H1 (cell line): ENCODE measurements around the gene ZNF423. TPM values are rescaled to one million over a fixed set of nuclear protein-coding genes. Genes with fewer than 3 reads are reported as not detected.

Experiments used
- CTCF ChIA-PET: fragments of 300-600 bp; sonication (Branson Sonifier 250); formaldehyde crosslinking; loops from one replicate; lab custom pipeline; 2021; ENCODE audit not compliant: partially characterized antibody; lab: Charles Lee
- POLR2A ChIA-PET: fragments of 300-600 bp; sonication (Branson Sonifier 250); formaldehyde crosslinking; loops from one replicate; lab custom pipeline; 2021; ENCODE audit warnings: inconsistent platforms; ENCODE audit not compliant: partially characterized antibody; lab: Charles Lee
- DNase-seq, 2 experiments: peaks; one replicate each; pipeline versions ENCODE4 v3.0.0 to v3.0.0-alpha.2; 2010 to 2022; ENCODE audit warnings: low spot score in 2 of 2, low read depth in 1 of 2, mixed read lengths in 1 of 2
- FAIRE-seq: peaks from 2 replicates; lab custom pipeline; 2011; peaks lifted over from hg19 to GRCh38; lab: Jason Lieb, UNC
- H2AFZ ChIP-seq: 2 replicates; pipeline ENCODE4 v1.8.1; 2012; ENCODE audit warnings: low read length, inconsistent platforms
- H2AK5ac ChIP-seq: 2 replicates; pipeline ENCODE4 v1.6.1; 2013; ENCODE audit warnings: low read depth, low read length
- H2BK120ac ChIP-seq: replicated peaks from 2 replicates; pipeline ENCODE3; 2013; ENCODE audit warnings: low read depth, low read length, inconsistent platforms
- H2BK12ac ChIP-seq: 2 replicates; pipeline ENCODE4 v1.6.1; 2013; ENCODE audit warnings: low read depth, low read length
- H2BK15ac ChIP-seq: 2 replicates; pipeline ENCODE4 v1.6.1; 2013; ENCODE audit warnings: low read length
- H2BK20ac ChIP-seq: 2 replicates; pipeline ENCODE4 v1.6.1; 2013; ENCODE audit warnings: low read length
- H2BK5ac ChIP-seq: 2 replicates; pipeline ENCODE4 v1.6.1; 2013; ENCODE audit warnings: low read depth, low read length
- H3K14ac ChIP-seq: 2 replicates; pipeline ENCODE4 v1.6.1; 2013; ENCODE audit warnings: inconsistent platforms; ENCODE audit not compliant: insufficient read length
- H3K18ac ChIP-seq: 2 replicates; pipeline ENCODE4 v1.6.1; 2013; ENCODE audit warnings: low read length; ENCODE audit errors: extremely low read depth
- H3K23ac ChIP-seq: 2 replicates; pipeline ENCODE4 v1.6.1; 2013; ENCODE audit warnings: inconsistent platforms; ENCODE audit not compliant: insufficient read length
- H3K23me2 ChIP-seq: 2 replicates; pipeline ENCODE4 v1.6.1; 2013; ENCODE audit warnings: low read depth, low read length
- H3K27ac ChIP-seq: 2 replicates; pipeline ENCODE4 v1.6.1; 2011; ENCODE audit warnings: low read depth, low read length, inconsistent platforms
- H3K27me3 ChIP-seq, 4 experiments: replicated peaks in 1 of 4; 1 replicate in 1 of 4; 2 replicates in 3 of 4; pipeline versions ENCODE4 v1.6.1 to v1.8.1; 2011 to 2013; ENCODE audit warnings: low read length in 3 of 4, mild to moderate bottlenecking in 3 of 4, inconsistent platforms in 2 of 4, mixed read lengths in 2 of 4, moderate library complexity in 1 of 4; ENCODE audit not compliant: control insufficient read depth in 3 of 4, insufficient read depth in 3 of 4; ENCODE audit errors: extremely low read depth in 1 of 4
- H3K36me3 ChIP-seq, 4 experiments: 2 replicates each; pipeline versions ENCODE4 v1.6.1 to v1.8.1; 2011 to 2013; ENCODE audit warnings: mild to moderate bottlenecking in 4 of 4, low read length in 3 of 4, moderate library complexity in 2 of 4, control low read depth in 1 of 4, inconsistent platforms in 1 of 4; ENCODE audit not compliant: insufficient read depth in 4 of 4, control insufficient read depth in 2 of 4
- H3K4ac ChIP-seq: replicated peaks from 2 replicates; pipeline ENCODE3; 2013; ENCODE audit warnings: low read length, low read depth, mixed read lengths, inconsistent platforms; ENCODE audit not compliant: insufficient read length
- H3K4me1 ChIP-seq, 4 experiments: replicated peaks in 1 of 4; 1 replicate in 1 of 4; 2 replicates in 3 of 4; pipeline versions ENCODE4 v1.6.1 to v1.8.1; 2011 to 2013; ENCODE audit warnings: low read length in 3 of 4, inconsistent platforms in 2 of 4, mixed read lengths in 1 of 4; ENCODE audit not compliant: insufficient read depth in 4 of 4, control insufficient read depth in 3 of 4
- H3K4me2 ChIP-seq, 2 experiments: 2 replicates each; pipeline versions ENCODE4 v1.6.1 to v1.8.1; 2011 to 2013; ENCODE audit warnings: low read depth in 2 of 2, low read length in 2 of 2, control low read depth in 1 of 2, inconsistent platforms in 1 of 2, mild to moderate bottlenecking in 1 of 2; ENCODE audit not compliant: insufficient read depth in 1 of 2
- H3K4me3 ChIP-seq, 4 experiments: fragments of 200-600, 300-600 bp in 1 of 4; sonication (generic), shearing (Covaris generic), sonication (Bioruptor Twin) in 1 of 4; 2 replicates each; pipeline versions ENCODE4 v1.5.1 to v1.8.1; 2011 to 2016; ENCODE audit warnings: low read length in 4 of 4, low read depth in 3 of 4, control low read depth in 2 of 4, inconsistent platforms in 2 of 4, mild to moderate bottlenecking in 2 of 4, mixed read lengths in 1 of 4, moderate library complexity in 1 of 4; ENCODE audit not compliant: insufficient read depth in 2 of 4; ENCODE audit errors: extremely low read depth in 1 of 4
- H3K56ac ChIP-seq: replicated peaks from 2 replicates; pipeline ENCODE3; 2013; ENCODE audit warnings: low read depth, mild to moderate bottlenecking, mixed read lengths, low read length, inconsistent platforms; ENCODE audit not compliant: insufficient read length
- H3K79me1 ChIP-seq: 2 replicates; pipeline ENCODE4 v1.6.1; 2013; ENCODE audit warnings: low read depth, low read length, control low read depth
- H3K79me2 ChIP-seq, 2 experiments: 2 replicates each; pipeline versions ENCODE4 v1.6.1 to v1.8.1; 2012 to 2013; ENCODE audit warnings: low read length in 2 of 2, mild to moderate bottlenecking in 2 of 2, inconsistent platforms in 1 of 2; ENCODE audit not compliant: insufficient read depth in 2 of 2, control insufficient read depth in 1 of 2
- H3K9ac ChIP-seq, 4 experiments: replicated peaks in 1 of 4; 1 replicate in 1 of 4; 2 replicates in 3 of 4; pipeline versions ENCODE4 v1.6.1 to v1.8.1; 2011 to 2013; ENCODE audit warnings: low read depth in 3 of 4, low read length in 3 of 4, control low read depth in 2 of 4, mild to moderate bottlenecking in 2 of 4, moderate library complexity in 2 of 4, inconsistent platforms in 1 of 4; ENCODE audit errors: extremely low read depth in 1 of 4
- H3K9me3 ChIP-seq, 2 experiments: 2 replicates each; pipeline versions ENCODE4 v1.6.1 to v1.8.1; 2012 to 2013; ENCODE audit warnings: mild to moderate bottlenecking in 2 of 2, moderate library complexity in 2 of 2, control low read depth in 1 of 2, inconsistent platforms in 1 of 2, low read depth in 1 of 2, low read length in 1 of 2, mixed read lengths in 1 of 2; ENCODE audit not compliant: insufficient read depth in 2 of 2
- H4K20me1 ChIP-seq, 2 experiments: replicated peaks in 1 of 2; 2 replicates each; pipeline versions ENCODE3 to v1.8.1; 2011 to 2013; ENCODE audit warnings: inconsistent platforms in 2 of 2, low read length in 2 of 2, mild to moderate bottlenecking in 1 of 2; ENCODE audit not compliant: insufficient read depth in 2 of 2, control insufficient read depth in 1 of 2
- H4K5ac ChIP-seq: 2 replicates; pipeline ENCODE4 v1.6.1; 2013; ENCODE audit warnings: low read length, low read depth, mixed read lengths, inconsistent platforms; ENCODE audit not compliant: insufficient read length
- H4K8ac ChIP-seq: 2 replicates; pipeline ENCODE4 v1.8.0; 2013; ENCODE audit warnings: mild to moderate bottlenecking, moderate library complexity, low read length, inconsistent platforms; ENCODE audit not compliant: insufficient read depth; ENCODE audit errors: extremely low read depth
- H4K91ac ChIP-seq: replicated peaks from 2 replicates; pipeline ENCODE3; 2013; ENCODE audit warnings: low read length, mixed read lengths, inconsistent platforms; ENCODE audit not compliant: insufficient read length
- ATF3 ChIP-seq: IDR thresholded peaks from 2 replicates; pipeline ENCODE4 v1.6.1; 2011; ENCODE audit warnings: low read depth, mild to moderate bottlenecking, low read length; ENCODE audit not compliant: insufficient read depth
- BACH1 ChIP-seq: IDR thresholded peaks from 2 replicates; pipeline ENCODE4 v1.6.1; 2012; ENCODE audit warnings: low read length, improper control_type of control experiment
- CBX8 ChIP-seq: fragments of 300-800, 300-1000 bp; sonication (generic); IDR thresholded peaks from 2 replicates; pipeline ENCODE4 v1.7.1; 2016; ENCODE audit warnings: low read depth, low read length, borderline replicate concordance
- CTBP2 ChIP-seq: IDR thresholded peaks from 2 replicates; pipeline ENCODE4 v1.7.0; 2011; ENCODE audit warnings: borderline replicate concordance, mild to moderate bottlenecking, moderate library complexity, mixed read lengths, low read length; ENCODE audit not compliant: insufficient read depth, insufficient read length
- FOSL1 ChIP-seq: IDR thresholded peaks from 2 replicates; pipeline ENCODE4 v1.6.1; 2011; ENCODE audit warnings: mild to moderate bottlenecking, low read depth, low read length, moderate library complexity; ENCODE audit not compliant: insufficient read depth
- MAFK ChIP-seq: IDR thresholded peaks from 2 replicates; pipeline ENCODE4 v1.6.1; 2012; ENCODE audit warnings: low read depth, mild to moderate bottlenecking, improper control_type of control experiment, low read length
- MAX ChIP-seq: IDR thresholded peaks from 2 replicates; pipeline ENCODE4 v1.6.1; 2012; ENCODE audit warnings: inconsistent platforms
- SIN3A ChIP-seq, 2 experiments: IDR thresholded peaks in 1 of 2; conservative IDR thresholded peaks in 1 of 2; 2 replicates each; pipeline ENCODE4 v1.6.1; 2011 to 2012; ENCODE audit warnings: low read length in 2 of 2, improper control_type of control experiment in 1 of 2, low read depth in 1 of 2, mild to moderate bottlenecking in 1 of 2
- SIX5 ChIP-seq: IDR thresholded peaks from 2 replicates; pipeline ENCODE4 v1.6.1; 2011; ENCODE audit warnings: mild to moderate bottlenecking, low read depth, low read length
- SUZ12 ChIP-seq: fragments of 200-600 bp; sonication (generic); IDR thresholded peaks from 2 replicates; pipeline ENCODE4 v1.6.1; 2012; ENCODE audit warnings: mild to moderate bottlenecking, inconsistent platforms, low read length, moderate library complexity, mixed read lengths
- USF2 ChIP-seq: IDR thresholded peaks from 2 replicates; pipeline ENCODE4 v1.6.1; 2011; ENCODE audit warnings: low read length, improper control_type of control experiment
- YY1 ChIP-seq: IDR thresholded peaks from 2 replicates; pipeline ENCODE4 v1.6.1; 2011; ENCODE audit warnings: low read depth, mild to moderate bottlenecking, low read length
- WGBS, 2 experiments: shearing (Covaris generic) in 1 of 2; methylation state at CpG; one replicate each; pipeline versions ENCODE4 v1.1.6 to v1.1.7; 2013 to 2015; ENCODE audit warnings: low lambda C conversion rate in 2 of 2, mixed read lengths in 2 of 2, inconsistent platforms in 1 of 2, low coverage in 1 of 2, missing lambda C conversion rate in 1 of 2; ENCODE audit not compliant: insufficient replicate concordance in 2 of 2, insufficient coverage in 1 of 2, insufficient read length in 1 of 2; ENCODE audit errors: extremely low coverage in 1 of 2, missing lambda C conversion rate in 1 of 2; 5-methylcytosine and 5-hydroxymethylcytosine counted together
- polyA plus RNA-seq, 7 experiments: library from polyadenylated mRNA; depleted of rRNA in 3 of 7; stranded (reverse) in 5 of 7; unstranded in 2 of 7; fragments of >200 nt in 5 of 7; fragments of 200-250 nt in 2 of 7; gene quantifications; 1 replicate in 5 of 7; 2 replicates in 1 of 7; 4 replicates in 1 of 7; pipeline versions ENCODE4 v1.2.1 to v1.2.3, GENCODE V29; 2011 to 2013; ENCODE audit warnings: missing spikeins in 2 of 7, mixed read lengths in 2 of 7
- total RNA-seq: library from RNA; stranded (reverse); fragmentation: NEBNext Ultra II Directional; extraction: Animal tissue kit (Norgen Biotek cat#: 25700); gene quantifications from 2 replicates; pipeline ENCODE4 v1.2.1, GENCODE V29; 2021

ZNF423 gene
- total and polyA plus RNA-seq, 2 of the 8 experiments (the other 6 are each of a cell fraction or from before 2014, with no cell fraction given) = 38.2 to 52.3 TPM

- Histone ChIP-seq H3K9ac (no peak overlapping the region), H4K20me1 (peaks cover 2 to 5% of the 10 kb centered on the region in 2 experiments), H2BK120ac (no peak overlapping the region), H3K23me2 (no peaks in the 10 kb centered on the region; the same call in 1 of the 2 replicates), H3K9me3 (no peaks in the 10 kb centered on the region), H2BK20ac (no peak overlapping the region), H4K8ac (no peak overlapping the region), H2BK15ac (no peak overlapping the region), H3K18ac (no peak overlapping the region), H4K91ac (no peak overlapping the region), H3K27ac (no peak overlapping the region), H3K79me1 (no peaks in the 10 kb centered on the region), H3K4me1 (peaks cover 0 to 9% (median 2%) of the 10 kb centered on the region in 4 experiments; a peak in 5 of 7 replicates), H3K36me3 (no peaks in the 10 kb centered on the region), H3K4me3 (no peak overlapping the region), H3K56ac (no peak overlapping the region), H3K23ac (no peak overlapping the region), H2AK5ac (no peak overlapping the region), H3K4ac (no peak overlapping the region), H2AFZ (no peak overlapping the region), H4K5ac (no peak overlapping the region), H2BK5ac (no peak overlapping the region), H3K79me2 (no peaks in the 10 kb centered on the region), H2BK12ac (no peak overlapping the region), H3K4me2 (no peak overlapping the region), H3K14ac (no peak overlapping the region), H3K27me3 (no peaks in the 10 kb centered on the region)
- WGBS, 2 experiments = 87% methylated on average over 5 of the region's 5 CpGs; no CpG with 5 or more reads in 1 of the 2 experiments
- CTCF ChIA-PET = interaction anchor here (0.9 to 1.0 kb wide), 2 partner anchors 17 to 243 kb away, joined by 3 to 4 read pairs; no protein-coding TSS in a partner anchor
- FAIRE-seq (no peak), DNase-seq (no peak)
- TF ChIP-seq BACH1 (no peak), SIX5 (no peak), MAFK (no peak), SIN3A (conservative IDR thresholded peaks at IDR 0.05 in 1 of 2, IDR thresholded peaks at IDR 0.05 in 1 of 2; ENCODE audit: low read depth in 1 of 2, low read length in 2 of 2) (no peak), CTBP2 (no peak), YY1 (no peak), ATF3 (no peak), FOSL1 (no peak), MAX (no peak), USF2 (no peak), SUZ12 (no peak), CBX8 (no peak)
- POLR2A ChIA-PET = no interaction called here
Measured at GRCh38 chr16:49496656-49497055, 359.3 kb downstream of the ZNF423 start.
